Measurements from ENCODE around the gene CALML5.
A peak's percentile ranks its signal among the peaks of the same experiment; 100 is the strongest.

Gene CALML5

DNA sequence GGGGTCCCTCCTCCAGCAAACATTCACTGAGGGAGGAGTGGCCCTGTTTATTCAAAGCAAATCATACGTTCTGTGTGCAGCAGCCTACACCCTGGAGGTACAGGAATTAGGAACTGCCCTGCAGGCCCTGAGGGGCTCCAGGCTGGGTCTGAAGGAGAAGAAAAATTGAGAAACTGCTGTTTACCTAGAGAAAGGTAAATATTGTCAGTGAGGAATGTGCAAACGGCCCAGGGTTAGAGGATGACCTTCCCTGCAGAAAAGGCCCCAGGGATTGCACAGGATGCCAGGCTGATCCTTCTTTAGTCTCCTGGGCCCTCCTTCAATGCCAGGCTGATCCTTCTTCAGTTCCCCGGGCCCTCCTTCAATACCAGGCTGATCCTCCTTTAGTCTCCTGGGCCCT lies 5.7 kb downstream of the CALML5 start (continued):
- TF ChIP-seq KLF16 (tag by site-specific recombination; IDR thresholded peaks at IDR 0.05) = no peak

DNA sequence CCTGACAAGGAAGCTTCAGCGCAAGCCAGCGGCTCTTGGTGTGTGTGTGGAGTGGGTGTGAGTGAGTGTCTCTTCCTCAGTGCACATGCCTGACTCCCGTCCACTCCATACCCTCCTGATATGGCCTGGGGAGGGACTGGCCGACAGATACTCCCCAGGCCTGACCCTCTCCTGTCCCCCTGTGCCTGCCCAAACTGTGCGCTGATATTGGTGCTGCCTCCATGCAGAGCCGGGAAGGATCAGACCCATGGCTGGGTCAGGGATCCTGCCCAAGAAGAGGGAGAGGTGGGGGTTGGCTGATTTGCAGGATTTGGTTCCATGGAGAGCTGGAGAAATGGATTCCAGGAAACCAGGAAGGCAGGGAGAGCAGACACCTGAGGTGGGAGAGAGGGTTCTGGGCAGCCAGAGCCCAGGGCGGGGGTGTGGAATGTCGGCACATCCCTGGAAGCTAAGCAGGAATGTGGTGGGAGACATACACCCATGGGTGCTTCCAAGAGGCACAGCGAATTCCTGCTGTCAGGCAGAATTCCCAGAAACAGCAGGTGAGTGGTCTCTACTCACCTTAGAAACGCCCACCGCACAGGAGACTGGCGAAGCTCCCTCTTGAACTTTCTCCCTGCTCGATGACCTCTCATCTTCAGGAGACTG lies 6.3 kb downstream of the CALML5 start:
- ChIA-PET CTCF (interaction anchor here (0.6 kb wide), 1 partner anchor 59 kb away, joined by 4 read pairs; no protein-coding TSS in a partner anchor), POLR2A (interaction anchor here (1.5 kb wide), 1 partner anchor 47 kb away, joined by 3 read pairs; no protein-coding TSS in a partner anchor)
- H3K4me1 ChIP-seq (ENCODE audit: control insufficient read depth, insufficient read depth, low read length) = no peaks in the 10 kb centered on the region
- no peaks in the 10 kb centered on the region for H3K36me3 ChIP-seq (ENCODE audit: control insufficient read depth in 2 of 2, insufficient read depth in 1 of 2, low read length in 2 of 2)
- H3K4me3 ChIP-seq (ENCODE audit: low read depth, low read length) = no peak overlapping the region
- no peak overlapping the region for H3K27ac ChIP-seq (ENCODE audit: extremely low read depth, low read depth, low read length)
- no peaks in the 10 kb centered on the region for H3K9me3 ChIP-seq (ENCODE audit: control insufficient read depth, insufficient read depth, low read depth, low read length)
- TF ChIP-seq ZSCAN5A (tag by site-specific recombination; IDR thresholded peaks at IDR 0.05) (no peak), PRDM1 (tag by site-specific recombination; IDR thresholded peaks at IDR 0.05) (no peak), ZNF223 (tag by site-specific recombination; IDR thresholded peaks at IDR 0.05) (no peak), ZNF26 (tag by site-specific recombination; IDR thresholded peaks at IDR 0.05) (no peak), ZSCAN30 (tag by site-specific recombination; IDR thresholded peaks at IDR 0.05) (no peak)

GRCh38 chr10:5492322-5492855 lies 7.0 kb downstream of the CALML5 start:
- Histone ChIP-seq H3K4me3 (ENCODE audit: low read depth, low read length) (no peak overlapping the region), H3K27ac (ENCODE audit: extremely low read depth, low read depth, low read length) (no peak overlapping the region), H3K36me3 (ENCODE audit: control insufficient read depth in 2 of 2, insufficient read depth in 1 of 2, low read length in 2 of 2) (no peaks in the 10 kb centered on the region), H3K9me3 (ENCODE audit: control insufficient read depth, insufficient read depth, low read depth, low read length) (no peaks in the 10 kb centered on the region), H3K4me1 (ENCODE audit: control insufficient read depth, insufficient read depth, low read length) (no peaks in the 10 kb centered on the region)
- ChIA-PET POLR2A (interaction anchor here (1.5 kb wide), 1 partner anchor 46 kb away, joined by 3 read pairs; no protein-coding TSS in a partner anchor), CTCF (interaction anchor here (0.6 kb wide), 1 partner anchor 59 kb away, joined by 4 read pairs; no protein-coding TSS in a partner anchor)
- TF ChIP-seq ZNF548 (tag by site-specific recombination; IDR thresholded peaks at IDR 0.05) (no peak), SETDB1 (IDR thresholded peaks at IDR 0.05; ENCODE audit: insufficient read length, low read length) (peak; percentile 31)

DNA sequence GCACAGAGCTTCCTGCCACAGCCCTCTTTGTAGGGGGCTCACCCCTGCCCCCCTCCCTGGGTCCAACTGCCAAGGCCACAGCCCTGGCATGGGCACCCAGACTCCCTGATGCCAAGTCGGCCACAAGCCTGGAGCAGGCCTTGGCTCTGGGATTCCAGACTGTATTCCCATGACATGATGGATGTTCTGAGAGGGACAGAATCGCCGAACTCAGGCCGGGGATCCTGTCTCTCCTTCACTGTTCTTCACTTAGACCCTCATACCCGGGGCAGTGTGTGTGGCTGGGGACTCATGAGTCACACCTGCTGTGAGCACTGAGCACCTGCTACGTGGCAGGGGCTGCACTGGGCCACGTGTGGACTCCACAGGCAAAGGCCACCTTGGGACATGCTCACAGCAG lies 7.9 kb downstream of the CALML5 start:
- no peak for TF ChIP-seq ZNF561 (tag by site-specific recombination; IDR thresholded peaks at IDR 0.05; ENCODE audit: borderline replicate concordance)
- TF ChIP-seq ZIC2 (tag by site-specific recombination; IDR thresholded peaks at IDR 0.05) = no peak
- TF ChIP-seq ZNF76 (tag by site-specific recombination; IDR thresholded peaks at IDR 0.05; ENCODE audit: borderline replicate concordance, low read depth) = no peak
- no peak for TF ChIP-seq ZEB2 (tag by site-specific recombination; IDR thresholded peaks at IDR 0.05)
- TF ChIP-seq, protein P1, sequence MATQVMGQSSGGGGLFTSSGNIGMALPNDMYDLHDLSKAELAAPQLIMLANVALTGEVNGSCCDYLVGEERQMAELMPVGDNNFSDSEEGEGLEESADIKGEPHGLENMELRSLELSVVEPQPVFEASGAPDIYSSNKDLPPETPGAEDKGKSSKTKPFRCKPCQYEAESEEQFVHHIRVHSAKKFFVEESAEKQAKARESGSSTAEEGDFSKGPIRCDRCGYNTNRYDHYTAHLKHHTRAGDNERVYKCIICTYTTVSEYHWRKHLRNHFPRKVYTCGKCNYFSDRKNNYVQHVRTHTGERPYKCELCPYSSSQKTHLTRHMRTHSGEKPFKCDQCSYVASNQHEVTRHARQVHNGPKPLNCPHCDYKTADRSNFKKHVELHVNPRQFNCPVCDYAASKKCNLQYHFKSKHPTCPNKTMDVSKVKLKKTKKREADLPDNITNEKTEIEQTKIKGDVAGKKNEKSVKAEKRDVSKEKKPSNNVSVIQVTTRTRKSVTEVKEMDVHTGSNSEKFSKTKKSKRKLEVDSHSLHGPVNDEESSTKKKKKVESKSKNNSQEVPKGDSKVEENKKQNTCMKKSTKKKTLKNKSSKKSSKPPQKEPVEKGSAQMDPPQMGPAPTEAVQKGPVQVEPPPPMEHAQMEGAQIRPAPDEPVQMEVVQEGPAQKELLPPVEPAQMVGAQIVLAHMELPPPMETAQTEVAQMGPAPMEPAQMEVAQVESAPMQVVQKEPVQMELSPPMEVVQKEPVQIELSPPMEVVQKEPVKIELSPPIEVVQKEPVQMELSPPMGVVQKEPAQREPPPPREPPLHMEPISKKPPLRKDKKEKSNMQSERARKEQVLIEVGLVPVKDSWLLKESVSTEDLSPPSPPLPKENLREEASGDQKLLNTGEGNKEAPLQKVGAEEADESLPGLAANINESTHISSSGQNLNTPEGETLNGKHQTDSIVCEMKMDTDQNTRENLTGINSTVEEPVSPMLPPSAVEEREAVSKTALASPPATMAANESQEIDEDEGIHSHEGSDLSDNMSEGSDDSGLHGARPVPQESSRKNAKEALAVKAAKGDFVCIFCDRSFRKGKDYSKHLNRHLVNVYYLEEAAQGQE (tag by site-specific recombination; IDR thresholded peaks at IDR 0.05) = no peak
- CTCF ChIA-PET = interaction anchor here (1.2 kb wide), 1 partner anchor 139 kb away, joined by 3 read pairs; no protein-coding TSS in a partner anchor
- POLR2A ChIA-PET = no interaction called here
- no peaks in the 10 kb centered on the region for H3K36me3 ChIP-seq (ENCODE audit: control insufficient read depth in 2 of 2, insufficient read depth in 1 of 2, low read length in 2 of 2)
- no peaks in the 10 kb centered on the region for H3K4me1 ChIP-seq (ENCODE audit: control insufficient read depth, insufficient read depth, low read length)
- no peak overlapping the region for H3K4me3 ChIP-seq (ENCODE audit: low read depth, low read length)
- H3K27ac ChIP-seq (ENCODE audit: extremely low read depth, low read depth, low read length) = no peak overlapping the region
- no peaks in the 10 kb centered on the region for H3K9me3 ChIP-seq (ENCODE audit: control insufficient read depth, insufficient read depth, low read depth, low read length)
